ENCODE results near the gene GPR78.

Gene GPR78, protein sequence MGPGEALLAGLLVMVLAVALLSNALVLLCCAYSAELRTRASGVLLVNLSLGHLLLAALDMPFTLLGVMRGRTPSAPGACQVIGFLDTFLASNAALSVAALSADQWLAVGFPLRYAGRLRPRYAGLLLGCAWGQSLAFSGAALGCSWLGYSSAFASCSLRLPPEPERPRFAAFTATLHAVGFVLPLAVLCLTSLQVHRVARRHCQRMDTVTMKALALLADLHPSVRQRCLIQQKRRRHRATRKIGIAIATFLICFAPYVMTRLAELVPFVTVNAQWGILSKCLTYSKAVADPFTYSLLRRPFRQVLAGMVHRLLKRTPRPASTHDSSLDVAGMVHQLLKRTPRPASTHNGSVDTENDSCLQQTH

DNA sequence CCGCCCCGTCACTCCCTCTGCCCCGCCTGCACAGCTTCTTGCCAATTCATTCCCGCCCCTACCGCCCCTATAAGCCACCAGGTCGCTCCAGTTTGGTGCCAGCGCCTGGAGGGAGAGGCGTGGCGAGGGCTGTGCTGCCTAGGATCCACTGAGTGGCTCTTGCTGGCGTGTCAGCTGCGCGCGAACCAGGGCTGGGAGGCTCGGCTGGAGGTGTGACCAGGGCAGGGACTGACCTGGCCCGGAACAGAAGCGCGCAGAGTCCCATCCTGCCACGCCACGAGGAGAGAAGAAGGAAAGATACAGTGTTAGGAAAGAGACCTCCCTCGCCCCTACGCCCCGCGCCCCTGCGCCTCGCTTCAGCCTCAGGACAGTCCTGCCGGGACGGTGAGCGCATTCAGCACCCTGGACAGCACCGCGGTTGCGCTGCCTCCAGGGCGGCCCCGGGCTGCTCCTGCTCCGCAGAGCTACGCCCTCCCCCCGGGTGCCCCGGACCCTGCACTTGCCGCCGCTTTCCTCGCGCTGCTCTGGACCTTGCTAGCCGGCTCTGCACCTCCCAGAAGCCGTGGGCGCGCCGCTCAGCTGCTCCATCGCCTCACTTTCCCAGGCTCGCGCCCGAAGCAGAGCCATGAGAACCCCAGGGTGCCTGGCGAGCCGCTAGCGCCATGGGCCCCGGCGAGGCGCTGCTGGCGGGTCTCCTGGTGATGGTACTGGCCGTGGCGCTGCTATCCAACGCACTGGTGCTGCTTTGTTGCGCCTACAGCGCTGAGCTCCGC is at the start of gene GPR78:
Gene GPR78 (plus strand): TSS at position 72 of the 773 bp plus-strand sequence. CDS start 591 bp downstream, at position 663.
- DNase-seq: no peak

DNA sequence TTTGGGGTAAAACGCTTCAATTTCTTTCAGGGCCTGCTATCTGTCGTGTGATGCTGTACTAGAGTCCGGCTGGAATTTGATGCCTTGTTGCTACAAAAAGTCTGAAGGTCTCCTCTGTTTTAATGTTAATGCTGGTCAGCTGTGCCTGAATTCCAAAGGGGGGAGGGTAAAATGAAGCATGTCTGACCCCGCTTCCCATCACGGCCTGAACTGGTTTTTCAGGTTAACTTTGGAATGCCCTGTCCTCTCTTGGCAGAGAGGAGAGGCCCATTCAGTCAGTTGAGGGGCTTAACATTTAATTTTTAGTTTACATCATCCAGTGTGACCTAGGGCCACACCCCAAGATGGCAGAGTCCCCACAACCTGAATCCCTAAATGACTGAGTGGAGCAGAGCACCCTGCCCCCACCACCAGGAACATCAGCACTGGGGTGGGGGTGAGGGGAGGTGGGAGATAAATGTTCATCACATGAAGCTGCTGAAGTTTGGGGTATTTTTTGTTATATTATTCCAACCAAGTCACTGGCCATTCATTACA is 47.9 kb upstream of the GPR78 start:
- DNase-seq: no peak

DNA sequence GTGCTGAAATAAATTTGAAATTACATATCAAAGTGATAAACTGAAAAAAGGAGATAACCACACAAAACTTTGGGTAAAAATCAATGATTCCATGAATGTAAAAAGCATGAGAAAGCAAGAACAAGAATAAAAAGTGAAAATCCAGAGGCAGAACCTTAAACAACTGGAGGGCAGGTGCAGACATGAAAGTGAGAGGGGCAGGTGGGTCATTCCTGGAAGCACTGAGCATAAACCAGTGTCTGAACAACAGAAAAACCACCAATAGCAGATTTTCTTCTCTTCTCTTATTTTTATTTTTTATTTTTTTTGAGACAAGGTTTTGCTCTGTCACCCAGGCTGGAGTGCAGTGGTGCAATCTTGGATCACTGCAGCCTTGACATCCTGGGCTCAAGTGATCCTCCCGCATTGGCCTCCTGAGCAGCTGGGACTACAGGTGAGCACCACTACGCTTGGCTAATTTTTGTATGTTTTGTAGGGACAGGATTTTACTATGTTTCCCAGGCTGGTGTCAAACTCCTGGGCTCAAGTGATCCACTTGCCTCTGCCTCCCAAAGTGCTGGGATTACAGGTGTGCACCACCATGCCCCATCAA is 46.8 kb upstream of the GPR78 start:
- DNase-seq: no peak

DNA sequence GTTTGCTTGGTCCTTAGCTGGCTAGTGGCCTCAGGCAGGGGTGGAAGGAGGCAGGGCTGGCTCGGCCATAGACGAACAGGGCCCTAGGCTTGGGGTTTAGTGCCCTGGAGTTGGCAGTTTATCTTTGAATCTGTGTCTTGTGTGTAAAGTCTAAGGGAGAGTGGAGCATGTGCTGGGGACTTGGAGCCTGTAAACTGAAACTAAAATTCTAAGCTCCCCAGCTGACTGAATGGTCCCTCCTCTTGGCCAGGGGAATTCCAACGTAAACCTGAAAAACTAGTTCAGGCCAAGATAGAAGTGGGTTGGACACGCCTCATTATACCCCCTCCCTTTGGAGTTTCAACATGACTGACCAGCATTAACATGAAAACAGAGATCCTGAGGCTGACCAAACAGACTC is 46.1 kb upstream of the GPR78 start:
- no peak for DNase-seq

- DNase-seq: no peak
Observed at GRCh38 chr4:8534611-8535010, 45.6 kb upstream of the GPR78 start.

GRCh38 chr4:8536467-8536866 is 43.7 kb upstream of the GPR78 start:
- no peak for DNase-seq

- no peak for DNase-seq
Observed at GRCh38 chr4:8537041-8537461, 43.1 kb upstream of the GPR78 start.

DNA sequence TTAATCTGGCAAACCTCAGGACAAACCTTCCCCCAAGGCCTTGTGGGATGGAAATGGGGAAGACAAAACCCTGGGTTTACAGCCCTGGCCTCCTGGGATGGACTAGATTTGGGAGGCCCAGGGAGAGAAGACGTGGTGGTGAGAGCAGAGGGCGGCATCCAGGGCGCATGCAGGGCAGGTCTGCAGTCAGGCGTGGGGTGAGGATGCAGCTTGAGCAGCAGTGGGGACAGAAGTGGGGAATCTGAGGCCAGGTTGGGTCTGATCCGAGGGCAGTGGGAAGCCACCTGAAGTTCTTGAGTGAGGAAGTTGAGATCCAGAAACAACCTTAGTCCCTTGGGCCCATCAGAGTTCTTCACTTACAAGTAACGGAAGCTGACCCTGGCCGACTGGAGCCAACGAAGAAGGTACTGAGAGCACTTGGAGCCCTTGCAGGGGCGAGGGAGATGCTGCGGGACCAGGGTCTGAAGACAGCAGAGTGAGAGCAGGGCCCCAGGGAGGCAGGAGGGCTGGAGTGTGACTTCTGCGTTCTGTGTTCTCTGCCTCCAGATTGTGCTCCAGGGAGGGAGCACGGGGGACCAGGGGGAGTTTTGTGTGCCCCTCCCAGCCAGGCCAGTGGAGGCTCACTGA is 42.0 kb upstream of the GPR78 start:
- no peak for DNase-seq

DNA sequence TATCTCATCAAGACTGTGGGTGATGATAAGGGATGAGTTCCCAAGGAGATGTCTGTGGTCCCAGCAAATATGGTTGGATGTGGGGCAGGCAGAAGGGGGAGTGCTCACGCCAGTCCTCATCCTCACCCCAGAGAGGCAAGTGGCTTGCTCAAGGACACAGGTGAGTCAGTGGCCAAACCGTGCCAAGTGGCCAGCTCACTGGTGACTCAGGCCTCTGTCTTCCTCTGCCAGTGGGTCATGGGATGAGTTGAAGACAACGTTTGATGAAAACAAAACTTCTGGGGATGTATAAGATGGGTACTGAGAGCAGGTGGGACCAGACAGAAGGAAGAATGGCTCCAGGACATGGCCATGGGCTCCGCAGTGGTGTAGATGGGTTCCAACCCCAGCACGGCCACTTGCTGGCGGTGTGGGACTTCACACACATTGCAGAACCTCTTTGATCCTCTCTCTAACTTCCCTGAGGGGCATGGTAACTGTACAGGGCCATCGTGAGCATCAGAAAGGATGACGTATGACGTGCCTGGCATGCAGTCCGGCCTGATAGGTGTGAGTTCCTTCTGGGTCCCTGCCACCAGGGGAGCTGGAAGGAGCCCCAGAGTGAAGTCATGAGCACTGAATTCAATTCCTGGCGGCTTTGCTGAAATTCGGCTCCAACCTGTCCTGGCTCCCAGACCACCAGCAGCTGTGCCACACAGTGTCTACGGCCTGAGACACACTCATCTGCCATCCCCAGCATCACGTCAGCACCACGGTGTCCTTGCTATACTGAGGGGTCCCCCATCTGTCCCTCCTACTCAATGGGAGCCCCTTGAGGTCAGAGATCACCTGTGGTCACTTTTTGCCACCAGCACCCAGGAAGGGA is 41.3 kb upstream of the GPR78 start:
- no peak for DNase-seq

GRCh38 chr4:8539661-8540060 is 40.5 kb upstream of the GPR78 start:
- DNase-seq: no peak

GRCh38 chr4:8540072-8540471 is 40.1 kb upstream of the GPR78 start:
- no peak for DNase-seq

GRCh38 chr4:8540586-8540985 is 39.6 kb upstream of the GPR78 start:
- DNase-seq: no peak

DNA sequence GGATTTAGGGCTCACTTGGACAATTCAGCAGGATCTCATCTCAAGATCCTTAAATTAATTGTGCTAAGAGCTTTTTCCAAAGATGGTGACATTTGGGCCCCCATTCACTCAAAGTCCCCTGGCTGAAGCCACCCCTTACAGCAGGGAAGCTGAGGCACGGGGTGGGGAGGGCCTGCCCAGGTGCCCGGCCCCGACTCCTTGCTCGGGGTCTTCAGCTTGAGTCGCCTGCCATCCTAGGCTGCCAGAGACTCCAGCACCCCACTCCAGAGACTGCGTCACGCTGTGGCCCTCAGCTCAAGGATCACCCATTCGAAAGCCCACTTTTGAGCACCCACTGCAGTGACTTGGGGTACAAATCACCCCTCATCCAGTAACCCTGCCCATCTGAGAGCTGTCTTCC is 39.2 kb upstream of the GPR78 start:
- no peak for DNase-seq

DNA sequence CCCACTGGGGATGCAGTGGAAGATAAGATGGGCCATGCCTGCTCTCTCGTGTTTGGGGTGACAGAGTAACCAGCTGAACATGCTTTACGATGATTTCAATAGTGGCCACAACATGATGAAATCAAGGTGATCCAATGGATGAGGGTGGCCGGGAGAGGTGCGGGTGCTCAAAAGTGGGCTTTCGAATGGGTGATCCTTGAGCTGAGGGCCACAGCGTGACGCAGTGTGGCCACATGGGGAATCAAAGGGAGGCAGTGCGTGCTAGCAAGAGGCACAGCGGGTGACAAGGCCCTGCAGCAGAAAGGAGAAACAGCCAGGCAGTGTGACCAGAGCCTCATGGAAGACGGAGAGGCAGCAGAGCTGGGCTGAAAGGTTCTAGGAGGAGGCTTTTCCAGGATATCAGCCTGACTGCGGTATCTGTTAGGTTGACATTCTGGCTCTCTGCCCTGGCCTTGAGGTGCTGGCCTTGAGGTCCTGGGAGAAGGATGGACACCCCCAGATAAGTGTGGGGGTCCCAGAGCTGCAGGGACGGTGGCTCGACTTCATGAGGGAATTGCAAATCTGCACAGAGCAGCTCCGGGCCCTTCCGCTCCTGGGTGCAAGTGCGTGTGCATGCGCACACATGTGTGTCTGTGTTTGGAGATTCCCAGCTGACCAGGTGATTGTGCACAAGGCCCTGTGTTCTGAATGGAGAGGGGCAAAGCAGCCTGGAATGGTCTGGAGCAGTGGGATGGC is 38.0 kb upstream of the GPR78 start:
- DNase-seq: no peak

- no peak for DNase-seq
Observed at GRCh38 chr4:8542776-8543525, 37.2 kb upstream of the GPR78 start.

- no peak for DNase-seq
Observed at GRCh38 chr4:8543623-8544022, 36.6 kb upstream of the GPR78 start.

DNA sequence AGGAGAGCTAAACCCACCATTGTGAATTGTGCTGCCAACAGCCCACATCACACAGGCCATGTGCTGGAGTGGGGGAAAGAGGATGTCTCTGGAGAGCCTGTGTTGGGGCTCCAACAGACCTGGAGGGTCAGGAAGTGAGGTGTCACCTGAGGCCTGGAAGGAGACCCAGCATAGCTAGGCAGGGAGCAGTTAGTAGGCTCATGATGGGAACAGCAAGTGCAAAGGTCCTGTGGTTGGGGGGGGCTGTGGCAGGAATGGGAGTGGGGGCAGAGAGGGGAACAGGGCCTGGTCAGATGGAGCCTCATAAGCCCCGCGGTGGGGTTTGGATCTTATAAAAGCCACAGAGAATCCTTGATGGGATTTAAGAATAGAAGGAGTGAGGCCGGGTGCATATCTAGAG is 35.9 kb upstream of the GPR78 start:
- DNase-seq: no peak

DNA sequence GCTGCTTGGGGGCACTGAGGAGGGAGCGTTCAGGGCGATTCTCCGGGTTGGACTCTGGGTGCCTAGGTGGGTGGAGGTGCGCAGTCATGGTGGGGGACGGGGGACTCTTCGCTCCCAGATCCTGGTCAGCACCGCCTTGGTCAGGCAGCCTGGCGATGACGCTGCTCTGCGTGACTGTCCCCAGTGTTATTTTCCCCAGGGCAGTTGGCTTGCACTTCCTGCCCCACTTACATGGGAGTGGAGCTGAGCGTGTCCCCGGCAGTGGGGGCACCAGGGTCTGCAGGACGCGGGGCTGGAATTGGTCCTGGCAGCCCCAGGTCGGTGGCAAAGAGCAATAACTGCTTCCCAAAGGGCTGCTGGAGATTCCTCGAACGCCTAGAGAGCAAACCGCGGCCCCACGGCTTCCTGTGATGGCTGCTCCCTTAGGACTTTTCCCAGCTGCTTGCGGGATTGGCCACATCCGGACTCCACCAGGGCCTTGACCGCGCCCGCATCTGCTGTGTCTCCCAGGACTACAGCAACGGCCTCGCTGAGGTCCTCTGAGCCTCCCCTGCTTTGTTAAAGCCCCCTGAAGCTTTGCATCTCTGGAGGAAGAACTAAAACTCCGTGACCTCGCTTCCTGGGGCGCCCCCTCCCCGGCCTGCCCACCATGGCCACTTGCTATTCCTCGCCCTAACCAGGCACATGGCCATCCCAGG is 35.3 kb upstream of the GPR78 start:
- no peak for DNase-seq

GRCh38 chr4:8545439-8545765 is 34.8 kb upstream of the GPR78 start:
- DNase-seq: no peak

GRCh38 chr4:8546766-8547107 is 33.5 kb upstream of the GPR78 start:
- no peak for DNase-seq

All from NCI-H1694 (cell line).